ENCODE data around the gene CDH8. TPM values are rescaled to one million over a fixed set of nuclear protein-coding genes. Genes with fewer than 3 reads are reported as not detected.
"Not testable (repeated sequence)": the region's sequence is repeated elsewhere in the genome, so short reads cannot be mapped to it uniquely, and the experiment has no call there.

The CDH8 gene
- total RNA-seq, 1 donor from 2014 or later = 0.98 TPM

DNA sequence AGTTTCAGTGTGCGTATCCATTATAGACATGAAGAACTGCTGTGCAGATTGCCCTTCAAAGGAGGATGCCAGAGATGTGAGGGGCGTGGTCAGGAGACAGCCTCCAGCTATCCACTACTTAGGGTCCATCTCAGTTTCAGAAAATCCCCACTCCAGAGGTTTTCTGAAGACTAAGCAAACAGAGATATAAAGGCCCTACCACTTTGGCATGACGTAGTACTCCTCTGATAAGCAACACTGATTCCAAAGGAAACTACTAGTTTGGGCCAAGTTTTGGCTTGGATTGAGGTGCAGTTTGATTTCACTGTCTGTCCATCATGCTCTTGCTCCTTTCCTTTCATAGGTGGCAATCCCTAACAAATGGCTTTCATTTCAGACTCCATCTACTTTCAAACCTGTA, 228.7 kb downstream of the CDH8 start:
- H3K36me3 ChIP-seq = no peaks in the 10 kb centered on the region
- H3K4me3 ChIP-seq = no peak overlapping the region
- intact Hi-C loops (cut with DNase I) = no loop called here
- no peaks in the 10 kb centered on the region for H3K9me3 ChIP-seq
- TF ChIP-seq, protein P1, sequence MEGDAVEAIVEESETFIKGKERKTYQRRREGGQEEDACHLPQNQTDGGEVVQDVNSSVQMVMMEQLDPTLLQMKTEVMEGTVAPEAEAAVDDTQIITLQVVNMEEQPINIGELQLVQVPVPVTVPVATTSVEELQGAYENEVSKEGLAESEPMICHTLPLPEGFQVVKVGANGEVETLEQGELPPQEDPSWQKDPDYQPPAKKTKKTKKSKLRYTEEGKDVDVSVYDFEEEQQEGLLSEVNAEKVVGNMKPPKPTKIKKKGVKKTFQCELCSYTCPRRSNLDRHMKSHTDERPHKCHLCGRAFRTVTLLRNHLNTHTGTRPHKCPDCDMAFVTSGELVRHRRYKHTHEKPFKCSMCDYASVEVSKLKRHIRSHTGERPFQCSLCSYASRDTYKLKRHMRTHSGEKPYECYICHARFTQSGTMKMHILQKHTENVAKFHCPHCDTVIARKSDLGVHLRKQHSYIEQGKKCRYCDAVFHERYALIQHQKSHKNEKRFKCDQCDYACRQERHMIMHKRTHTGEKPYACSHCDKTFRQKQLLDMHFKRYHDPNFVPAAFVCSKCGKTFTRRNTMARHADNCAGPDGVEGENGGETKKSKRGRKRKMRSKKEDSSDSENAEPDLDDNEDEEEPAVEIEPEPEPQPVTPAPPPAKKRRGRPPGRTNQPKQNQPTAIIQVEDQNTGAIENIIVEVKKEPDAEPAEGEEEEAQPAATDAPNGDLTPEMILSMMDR (IDR thresholded peaks at IDR 0.05) = no peak
- TF ChIP-seq POLR2A (IDR thresholded peaks at IDR 0.05) = no peak
- no peak for TF ChIP-seq POLR2AphosphoS5 (IDR thresholded peaks at IDR 0.05; ENCODE audit: insufficient read depth in 1 of 2, low read depth in 1 of 2)
- H3K27ac ChIP-seq = no peak overlapping the region
- DNase-seq (ENCODE audit: extremely low spot score in 2 of 2) = no peak
- H3K27me3 ChIP-seq = no peaks in the 10 kb centered on the region
- no peaks in the 10 kb centered on the region for H3K4me1 ChIP-seq

DNA sequence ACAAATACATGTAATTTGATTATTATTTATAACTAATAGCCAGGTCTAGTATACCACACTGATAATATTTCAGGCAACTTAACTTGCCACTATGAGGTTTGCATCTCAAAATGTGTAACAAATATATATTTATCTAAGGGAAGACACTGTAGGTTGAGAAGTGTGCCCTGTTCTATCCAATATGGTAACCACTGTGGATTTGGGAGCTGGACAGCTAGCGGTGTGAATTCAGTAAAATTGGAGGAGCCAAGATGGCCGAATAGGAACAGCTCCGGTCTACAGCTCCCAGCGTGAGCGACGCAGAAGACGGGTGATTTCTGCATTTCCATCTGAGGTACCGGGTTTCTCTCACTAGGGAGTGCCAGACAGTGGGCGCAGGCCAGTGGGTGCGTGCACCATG, 235.0 kb downstream of the CDH8 start:
- H3K4me1 ChIP-seq; intact Hi-C loops (cut with DNase I); H3K27me3 ChIP-seq; H3K9me3 ChIP-seq; H3K36me3 ChIP-seq; H3K4me3 ChIP-seq; DNase-seq (ENCODE audit: extremely low spot score in 2 of 2); H3K27ac ChIP-seq: not testable (repeated sequence)

DNA sequence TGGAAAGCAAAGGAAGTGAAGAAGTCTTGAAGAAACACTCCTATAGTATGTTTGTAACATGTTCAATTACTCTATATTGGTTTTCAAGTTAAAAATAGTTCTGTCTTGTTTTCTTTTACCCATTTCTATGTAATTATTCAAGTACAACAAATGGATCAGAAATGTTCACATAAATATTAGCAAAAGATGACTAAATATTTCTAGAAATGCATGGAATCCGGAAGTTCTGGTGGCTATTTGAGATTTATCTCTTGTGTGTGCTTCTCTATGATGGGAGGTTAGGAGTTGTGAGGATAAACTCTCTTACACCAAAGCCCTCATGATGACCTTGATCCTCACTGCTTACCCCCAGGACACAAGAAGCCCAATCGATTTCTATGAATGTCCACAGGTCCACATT, 237.5 kb downstream of the CDH8 start:
- no peak for DNase-seq (ENCODE audit: extremely low spot score in 2 of 2)
- intact Hi-C loops (cut with DNase I) = no loop called here
- Histone ChIP-seq H3K27me3 (no peaks in the 10 kb centered on the region), H3K27ac (no peak overlapping the region), H3K4me3 (no peak overlapping the region), H3K9me3 (no peaks in the 10 kb centered on the region), H3K36me3 (no peaks in the 10 kb centered on the region), H3K4me1 (no peaks in the 10 kb centered on the region)
- TF ChIP-seq POLR2A (IDR thresholded peaks at IDR 0.05) (no peak), POLR2AphosphoS5 (IDR thresholded peaks at IDR 0.05; ENCODE audit: insufficient read depth in 1 of 2, low read depth in 1 of 2) (no peak)
- TF ChIP-seq, protein P1 (IDR thresholded peaks at IDR 0.05) = no peak

DNA sequence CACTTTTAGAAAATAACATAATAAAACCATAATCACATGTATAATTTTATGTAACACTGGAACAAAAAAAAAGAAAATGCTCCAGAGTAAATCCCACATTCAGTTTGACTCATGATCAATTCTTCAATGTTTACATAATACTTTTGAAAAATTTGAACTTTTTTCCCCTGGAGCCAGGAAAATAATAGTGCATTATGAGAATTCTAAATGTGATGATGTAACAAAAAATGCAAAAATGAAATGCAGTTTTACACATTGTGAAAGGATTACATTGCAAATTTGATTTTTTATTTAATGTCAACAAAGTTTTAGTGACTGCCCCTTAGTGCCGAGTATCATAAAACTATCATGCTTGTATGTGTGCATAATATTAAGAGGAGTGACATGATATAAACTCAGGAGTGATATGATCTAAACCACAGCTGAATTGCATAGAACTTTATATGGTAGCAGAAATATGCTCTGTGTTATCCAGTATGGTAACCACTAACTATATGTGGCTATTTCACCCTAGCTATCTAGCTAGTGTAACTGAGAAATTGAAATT, 238.2 kb downstream of the CDH8 start:
- Histone ChIP-seq H3K27me3 (no peaks in the 10 kb centered on the region), H3K4me3 (no peak overlapping the region), H3K9me3 (no peaks in the 10 kb centered on the region), H3K4me1 (no peaks in the 10 kb centered on the region), H3K36me3 (no peaks in the 10 kb centered on the region), H3K27ac (no peak overlapping the region)
- intact Hi-C loops (cut with DNase I) = no loop called here
- DNase-seq (ENCODE audit: extremely low spot score in 2 of 2) = no peak
- TF ChIP-seq POLR2AphosphoS5 (IDR thresholded peaks at IDR 0.05; ENCODE audit: insufficient read depth in 1 of 2, low read depth in 1 of 2) (no peak), POLR2A (IDR thresholded peaks at IDR 0.05) (no peak)

DNA sequence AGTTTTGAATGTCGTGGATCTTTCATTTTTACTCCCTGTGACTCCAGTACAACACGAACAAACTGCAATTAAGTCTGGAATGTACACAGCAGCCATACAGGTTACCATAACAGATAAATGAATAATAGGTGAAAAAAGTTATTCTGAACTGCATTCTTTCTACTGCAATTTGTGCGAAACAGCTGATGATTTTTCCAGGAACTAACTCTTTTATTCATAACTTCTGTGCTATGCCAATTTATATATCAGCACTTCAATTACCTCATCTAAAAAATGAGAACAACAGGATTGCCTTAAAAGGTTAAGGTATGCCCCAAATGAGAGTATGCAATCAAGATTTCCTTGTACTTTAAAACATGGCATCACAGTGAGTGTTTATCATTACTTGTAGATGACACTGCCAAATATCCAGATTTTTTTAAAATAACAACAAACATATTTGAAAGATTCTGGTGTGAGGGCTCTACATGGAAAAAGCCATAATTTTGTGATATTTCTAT, 238.9 kb downstream of the CDH8 start:
- Histone ChIP-seq H3K36me3 (no peaks in the 10 kb centered on the region), H3K9me3 (no peaks in the 10 kb centered on the region), H3K4me3 (no peak overlapping the region), H3K27me3 (no peaks in the 10 kb centered on the region), H3K4me1 (no peaks in the 10 kb centered on the region), H3K27ac (no peak overlapping the region)
- TF ChIP-seq POLR2A (IDR thresholded peaks at IDR 0.05) (no peak), POLR2AphosphoS5 (IDR thresholded peaks at IDR 0.05; ENCODE audit: insufficient read depth in 1 of 2, low read depth in 1 of 2) (no peak)
- TF ChIP-seq, protein P1 (IDR thresholded peaks at IDR 0.05) = no peak
- DNase-seq (ENCODE audit: extremely low spot score in 2 of 2) = no peak
- intact Hi-C loops (cut with DNase I) = no loop called here

DNA sequence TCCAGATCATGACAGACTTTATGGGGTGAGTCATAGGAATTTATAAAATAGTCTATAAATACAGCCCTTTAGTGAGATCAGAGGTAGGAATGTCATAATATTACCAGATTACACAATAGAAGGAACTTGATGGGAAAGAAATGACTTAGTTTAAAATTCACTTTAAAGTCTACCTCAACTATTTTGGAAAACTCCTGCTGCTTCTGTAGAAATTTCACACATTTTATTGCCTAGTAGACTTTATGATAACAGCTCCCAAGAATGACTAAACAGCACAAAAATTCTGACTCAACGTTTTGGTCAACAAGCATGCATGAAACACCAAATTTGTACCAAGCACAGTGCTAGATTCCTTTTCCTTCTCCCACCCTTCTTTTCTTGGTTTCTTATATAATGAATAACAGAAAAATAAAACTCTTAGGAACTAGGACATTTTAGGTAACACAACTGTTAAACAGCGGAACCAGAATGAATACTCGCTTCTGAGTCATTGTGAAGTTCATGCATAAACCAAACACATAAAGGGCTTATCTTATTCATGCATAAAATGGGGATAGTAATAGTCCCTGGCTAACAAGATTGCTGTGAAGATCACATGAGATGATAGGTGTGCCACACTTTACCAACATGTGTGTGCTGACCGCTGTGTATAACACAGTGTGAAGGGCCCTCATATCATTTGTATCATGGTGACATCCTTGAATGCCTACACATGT, 243.9 kb downstream of the CDH8 start:
- intact Hi-C loops (cut with DNase I) = no loop called here
- Histone ChIP-seq H3K36me3 (no peaks in the 10 kb centered on the region), H3K9me3 (no peaks in the 10 kb centered on the region), H3K27ac (no peak overlapping the region), H3K4me1 (no peaks in the 10 kb centered on the region), H3K4me3 (no peak overlapping the region), H3K27me3 (no peaks in the 10 kb centered on the region)
- DNase-seq (ENCODE audit: extremely low spot score in 2 of 2) = no peak
- TF ChIP-seq POLR2A (IDR thresholded peaks at IDR 0.05) (no peak), POLR2AphosphoS5 (IDR thresholded peaks at IDR 0.05; ENCODE audit: insufficient read depth in 1 of 2, low read depth in 1 of 2) (no peak)
- TF ChIP-seq, protein P1 (IDR thresholded peaks at IDR 0.05) = no peak

All from vagina (tissue), 2 donors.